ENCODE measurements around the gene FAM240A. TPM values are rescaled to one million over a fixed set of nuclear protein-coding genes. Genes with fewer than 3 reads are reported as not detected.
"Not testable (repeated sequence)": the region's sequence is repeated elsewhere in the genome, so short reads cannot be mapped to it uniquely, and the experiment has no call there.

Gene FAM240A
- not detected in 2 replicates for total RNA-seq (2014; rRNA removed; shearing (Covaris generic); ENCODE audit: low replicate concordance)

DNA sequence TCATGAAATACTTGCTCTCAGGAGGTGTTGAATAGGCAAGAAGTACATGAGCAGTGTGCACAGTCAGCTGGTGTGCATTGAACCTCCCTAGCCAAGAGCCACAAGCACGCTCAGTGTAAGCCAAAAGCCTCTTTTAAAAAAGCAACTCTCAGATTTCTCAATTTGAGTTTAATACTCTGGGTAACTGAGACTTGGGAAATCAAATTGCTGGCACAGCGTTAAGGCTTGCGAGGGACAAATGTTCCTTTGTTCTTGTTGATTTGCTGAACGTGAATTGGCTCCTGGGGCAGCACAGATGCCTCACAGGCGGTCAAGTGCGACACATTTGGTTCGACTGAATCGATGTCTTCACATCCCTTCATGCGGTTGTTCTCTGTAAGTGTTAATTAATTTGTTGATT is at the start of gene FAM240A:
Gene FAM240A, plus strand, starts transcription at position 202 of the 400 bp plus-strand sequence. Its CDS starts 159 bp downstream, at position 361.
- peak; percentile 29 for DNase-seq (ENCODE audit: low read depth)
- in situ Hi-C loops (cut with HindIII; ENCODE audit: low pct_unique_long_range_greater_than_20kb, low sequenced_read_pairs), result no loop called here

DNA sequence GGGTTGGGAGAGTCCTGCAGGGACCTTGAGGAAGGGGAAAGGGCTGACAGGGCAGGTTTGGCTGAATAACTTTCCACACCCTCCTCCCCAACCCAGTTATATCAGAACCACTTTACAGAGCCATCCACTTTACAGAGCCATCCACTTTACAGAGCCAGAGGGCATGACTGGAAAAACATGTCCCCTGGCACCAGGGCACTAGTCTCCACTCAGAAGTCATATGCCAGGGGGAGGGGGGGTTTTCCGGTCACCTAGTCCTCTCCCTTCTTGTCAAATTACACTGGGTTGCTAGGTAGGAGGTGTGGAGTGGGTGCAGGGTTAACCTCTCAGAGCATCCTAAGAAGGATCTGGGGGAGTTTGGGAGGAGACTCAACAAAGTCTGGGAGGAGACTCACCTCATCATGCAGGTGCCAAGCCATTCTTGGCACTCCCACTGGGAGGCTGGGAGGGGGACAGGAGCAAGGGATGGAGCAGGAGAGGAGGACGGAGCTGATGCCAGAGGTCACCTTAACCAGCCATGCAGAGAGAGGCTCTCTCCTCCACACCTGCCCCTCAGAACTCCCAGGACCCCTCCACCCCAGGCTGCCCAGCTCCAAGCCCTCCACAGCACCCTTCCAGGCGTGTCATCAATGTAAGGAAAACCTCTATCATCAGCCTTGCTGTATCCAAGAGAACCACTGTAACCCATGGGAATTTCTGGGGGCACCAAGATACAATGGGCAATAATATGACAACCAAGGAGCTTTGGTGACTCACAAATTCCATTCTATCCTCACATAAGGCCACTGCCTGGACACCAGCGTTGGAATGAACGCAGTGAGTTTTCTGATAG is 47.9 kb upstream of the FAM240A start:
- DNase-seq (ENCODE audit: low read depth), result no peak

DNA sequence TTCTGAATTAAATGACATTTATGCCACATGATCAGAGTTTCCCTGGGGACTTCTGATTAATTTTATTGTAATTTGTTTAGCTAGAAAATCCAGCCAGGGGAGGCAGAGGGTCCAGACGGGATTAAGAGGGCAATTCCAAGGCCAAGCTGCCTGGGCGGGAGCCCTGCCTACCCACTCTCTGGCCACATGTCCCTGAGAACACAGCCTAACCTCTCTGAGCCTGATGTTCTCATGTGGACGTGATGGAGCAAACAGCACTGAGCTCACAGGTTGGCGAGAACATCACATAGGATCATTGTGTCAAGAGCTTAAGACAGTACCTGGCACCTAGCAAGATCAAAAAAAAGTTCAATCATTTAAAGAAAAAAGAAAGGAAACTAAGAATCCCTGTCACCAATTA is 47.2 kb upstream of the FAM240A start:
- in situ Hi-C loops (cut with HindIII; ENCODE audit: low pct_unique_long_range_greater_than_20kb, low sequenced_read_pairs), result no loop called here
- DNase-seq (ENCODE audit: low read depth), result no peak

More for the DNA sequence above, 47.9 kb upstream of the FAM240A start:
- in situ Hi-C loops (cut with HindIII; ENCODE audit: low pct_unique_long_range_greater_than_20kb, low sequenced_read_pairs), result no loop called here

DNA sequence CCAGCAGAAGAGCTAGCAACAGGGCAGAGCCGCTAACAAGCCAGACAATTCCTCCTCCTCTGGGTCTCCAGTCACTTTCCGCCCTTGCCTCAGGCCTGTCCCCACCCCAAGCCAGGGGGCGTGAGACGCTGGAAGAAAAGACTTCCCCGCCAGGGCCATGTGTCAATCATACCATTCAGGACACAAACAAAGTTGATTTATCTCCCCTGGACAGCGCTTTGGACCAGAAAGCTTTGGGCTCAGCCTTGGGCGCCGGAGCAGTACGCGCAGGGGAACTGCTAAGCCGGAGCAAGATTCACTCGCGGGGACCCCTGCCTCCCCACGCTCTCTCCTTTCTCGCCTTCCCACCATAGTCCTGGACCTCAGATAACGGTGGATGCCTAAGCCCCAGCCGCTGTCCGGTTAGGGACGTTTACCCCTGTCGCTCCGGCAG is 46.7 kb upstream of the FAM240A start:
- in situ Hi-C loops (cut with HindIII; ENCODE audit: low pct_unique_long_range_greater_than_20kb, low sequenced_read_pairs), result no loop called here
- DNase-seq (ENCODE audit: low read depth), result no peak

DNA sequence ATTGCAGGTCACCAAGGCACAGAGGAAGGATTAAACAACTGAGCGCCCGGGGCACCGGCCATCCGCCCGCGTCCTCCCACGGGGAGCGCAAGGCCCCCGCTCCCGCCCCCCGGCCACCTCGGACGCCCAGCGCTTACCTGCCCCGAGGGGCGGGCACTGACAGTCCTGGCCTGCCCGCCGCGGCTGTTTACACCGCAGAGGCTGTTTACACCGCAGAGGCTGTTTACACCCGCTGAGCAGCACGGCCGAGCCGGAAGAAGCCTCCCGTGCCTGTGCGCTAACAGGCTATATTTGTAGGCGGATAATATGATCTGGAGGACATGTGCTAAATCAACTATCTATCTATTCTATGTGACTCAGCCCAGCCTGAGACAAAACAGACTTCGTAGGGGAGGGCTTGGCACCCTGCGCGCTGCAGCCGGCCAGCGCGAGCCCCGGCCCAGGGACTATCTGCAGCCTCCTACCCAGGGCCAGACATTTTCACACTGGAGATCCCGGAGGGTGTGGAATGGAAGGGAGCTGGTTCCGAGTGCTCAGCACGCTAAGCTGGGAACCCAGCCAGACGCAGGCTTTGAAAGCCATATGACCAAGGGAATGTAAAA is 46.2 kb upstream of the FAM240A start, which contains the start of gene LRRC2:
Gene LRRC2, minus strand, starts transcription at position 263 of the 602 bp plus-strand sequence. CDS start 14,711 bp downstream, outside the sequence.
- in situ Hi-C loops (cut with HindIII; ENCODE audit: low pct_unique_long_range_greater_than_20kb, low sequenced_read_pairs), result no loop called here
- no peak for DNase-seq (ENCODE audit: low read depth)

DNA sequence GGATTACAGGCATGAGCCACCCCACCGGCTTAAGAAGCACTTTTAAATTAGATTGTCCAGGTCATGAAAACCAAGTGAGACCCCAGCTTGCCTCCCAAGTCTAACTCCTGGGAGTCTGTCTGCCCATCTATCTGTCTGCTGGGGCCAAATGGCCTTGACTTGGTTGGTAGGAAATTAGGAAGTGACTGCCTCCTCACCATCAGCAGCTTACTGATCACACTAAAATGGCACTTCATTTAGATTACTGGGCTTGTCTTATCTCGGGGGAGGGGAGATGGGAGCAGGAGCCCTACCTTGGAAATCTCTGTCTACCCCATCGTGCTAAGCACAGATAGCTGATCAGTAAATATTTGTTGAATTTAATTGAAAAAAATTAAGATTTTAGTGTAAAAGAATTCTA is 40.6 kb upstream of the FAM240A start:
- DNase-seq (ENCODE audit: low read depth), result no peak
- in situ Hi-C loops (cut with HindIII; ENCODE audit: low pct_unique_long_range_greater_than_20kb, low sequenced_read_pairs), result no loop called here

DNA sequence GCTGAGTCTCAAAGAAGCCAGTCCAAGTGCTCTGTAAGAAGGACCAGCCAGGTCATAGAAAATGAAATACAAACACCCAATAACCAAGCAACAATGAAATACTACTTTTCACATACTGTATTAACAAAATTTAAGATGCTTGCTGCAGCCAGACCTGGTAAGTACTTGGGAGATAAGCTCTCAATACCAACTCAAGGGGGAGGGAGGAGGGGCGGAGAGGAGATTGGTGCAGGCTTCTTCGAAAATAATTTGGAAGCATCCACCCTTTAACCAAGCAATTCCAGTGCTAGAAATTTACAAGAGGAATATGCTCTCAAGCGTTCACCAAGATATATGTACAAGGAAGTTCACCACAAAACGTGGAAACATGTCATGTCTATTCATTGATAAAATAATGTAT is 38.6 kb upstream of the FAM240A start:
- no peak for DNase-seq (ENCODE audit: low read depth)
- in situ Hi-C loops (cut with HindIII; ENCODE audit: low pct_unique_long_range_greater_than_20kb, low sequenced_read_pairs), result no loop called here

DNA sequence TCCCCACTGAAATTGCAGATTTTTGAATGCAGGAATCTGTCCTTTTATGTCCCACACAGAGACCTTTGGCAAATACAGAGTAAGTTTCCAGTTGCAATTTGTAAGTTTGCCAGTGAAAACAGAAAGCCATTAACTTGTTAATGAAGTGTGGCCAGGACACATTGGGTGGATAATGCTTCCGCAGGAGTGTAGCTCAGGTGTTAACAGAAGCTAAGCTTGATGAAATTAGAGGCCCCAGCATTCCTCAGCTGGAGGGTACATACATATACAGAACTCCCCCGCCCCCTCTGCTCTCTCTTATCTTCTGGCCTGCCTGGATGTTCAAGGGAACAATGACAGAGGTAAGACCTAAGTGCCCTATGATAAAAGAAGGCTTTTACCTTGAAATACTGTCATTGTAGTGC is 38.1 kb upstream of the FAM240A start:
- DNase-seq (ENCODE audit: low read depth), result no peak
- in situ Hi-C loops (cut with HindIII; ENCODE audit: low pct_unique_long_range_greater_than_20kb, low sequenced_read_pairs), result no loop called here

DNA sequence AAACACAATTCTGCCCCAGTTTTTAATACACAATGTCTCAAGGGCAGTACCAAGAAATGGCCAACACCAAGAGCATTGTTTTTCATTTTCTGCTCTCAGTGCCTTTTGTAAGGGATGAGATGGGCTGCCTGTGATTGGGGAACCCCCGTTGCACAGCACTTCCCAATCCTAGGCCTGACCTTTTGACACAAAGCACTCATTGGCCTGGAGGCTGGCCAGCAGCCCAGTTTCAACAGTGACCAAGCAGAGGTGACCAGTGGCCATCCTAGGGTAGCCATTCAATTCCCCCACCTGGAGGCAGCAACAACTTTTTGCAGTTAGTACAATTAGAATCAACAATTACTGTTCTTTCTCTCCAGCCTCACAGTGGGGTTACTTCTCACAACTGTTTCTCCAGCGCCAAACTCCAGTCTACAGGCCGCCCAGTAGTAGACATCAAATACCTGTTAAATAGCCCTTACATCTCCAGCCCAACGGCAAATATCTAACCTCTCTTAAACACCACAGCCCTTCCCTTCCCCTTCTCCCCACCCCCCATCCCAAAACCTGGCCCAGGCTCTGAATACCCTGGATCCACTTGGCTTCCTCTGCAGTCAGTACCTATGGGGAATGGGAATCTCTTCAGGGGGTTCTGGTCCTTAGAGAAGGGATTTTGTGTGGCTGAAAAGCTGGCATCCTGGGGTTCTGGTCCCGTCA is 37.3 kb upstream of the FAM240A start:
- in situ Hi-C loops (cut with HindIII; ENCODE audit: low pct_unique_long_range_greater_than_20kb, low sequenced_read_pairs), result no loop called here
- no peak for DNase-seq (ENCODE audit: low read depth)

DNA sequence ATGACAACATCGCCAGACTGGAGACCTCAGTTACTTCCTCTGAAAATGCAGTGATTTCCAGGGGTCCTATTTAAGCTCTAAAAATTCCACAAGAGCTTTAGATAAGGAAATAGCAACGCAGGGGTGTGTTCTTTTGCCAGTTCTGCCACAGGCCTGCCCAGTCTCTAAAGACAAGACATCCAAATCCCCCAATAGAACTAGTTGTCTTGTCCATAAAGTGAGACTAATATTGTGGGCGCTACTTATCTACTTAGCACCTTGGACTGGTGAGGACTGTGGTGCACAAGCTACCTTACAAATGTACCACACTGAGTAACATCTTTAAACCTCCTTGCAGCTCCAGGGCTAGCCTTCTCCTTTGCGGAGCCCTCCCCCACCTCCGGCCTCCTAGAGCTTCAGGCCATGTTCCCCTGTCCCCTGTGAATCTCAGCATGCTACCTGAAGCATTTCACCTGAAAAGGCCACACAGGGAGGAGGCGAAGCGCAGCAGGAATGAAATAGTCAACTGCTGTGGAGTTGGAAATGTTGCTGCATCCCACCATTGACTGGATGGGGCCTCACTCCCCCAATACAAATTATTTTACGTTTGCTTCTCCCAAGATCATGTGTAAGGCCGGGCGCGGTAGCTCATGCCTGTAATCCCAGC is 36.6 kb upstream of the FAM240A start:
- in situ Hi-C loops (cut with HindIII; ENCODE audit: low pct_unique_long_range_greater_than_20kb, low sequenced_read_pairs), result no loop called here
- no peak for DNase-seq (ENCODE audit: low read depth)

DNA sequence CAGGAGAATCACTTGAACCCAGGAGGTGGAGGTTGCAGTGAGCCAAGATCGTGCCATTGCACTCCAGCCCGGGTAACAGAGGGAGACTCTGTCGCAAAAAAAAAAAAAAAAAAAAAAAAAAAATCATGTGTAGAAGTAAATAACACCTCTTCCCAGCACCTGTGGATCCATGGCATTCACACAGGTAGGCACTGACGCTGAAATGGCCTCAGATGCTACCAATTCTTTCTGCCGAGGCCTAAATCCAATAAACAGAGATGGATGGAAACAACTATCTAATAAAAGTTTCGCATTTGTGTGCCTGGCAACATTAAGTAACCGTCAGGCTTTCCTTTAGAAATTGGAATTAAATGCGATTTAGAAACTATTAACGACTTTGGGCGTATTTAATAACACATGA is 35.9 kb upstream of the FAM240A start:
- DNase-seq (ENCODE audit: low read depth), result no peak
- in situ Hi-C loops (cut with HindIII; ENCODE audit: low pct_unique_long_range_greater_than_20kb, low sequenced_read_pairs), result no loop called here

DNA sequence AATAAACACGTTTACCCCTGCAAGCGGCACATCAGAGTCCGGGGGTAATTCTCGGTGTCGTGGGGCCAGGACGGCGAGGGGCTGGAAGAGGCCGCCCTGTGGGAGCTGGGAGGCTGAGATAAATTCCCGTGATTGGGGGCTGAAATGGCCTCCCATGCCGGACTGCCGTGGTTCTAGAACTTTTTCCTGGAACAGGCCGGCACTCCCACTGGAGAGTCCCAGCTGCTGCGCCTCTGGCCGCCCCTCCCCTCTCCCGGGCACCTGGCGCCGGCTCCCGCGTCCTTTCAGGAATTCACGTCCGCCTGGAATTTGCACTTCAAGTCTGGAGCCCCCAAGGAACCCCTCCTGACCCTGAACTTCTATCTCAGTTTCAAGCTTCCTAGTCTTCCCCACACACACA is 35.4 kb upstream of the FAM240A start:
- in situ Hi-C loops (cut with HindIII; ENCODE audit: low pct_unique_long_range_greater_than_20kb, low sequenced_read_pairs), result no loop called here

DNA sequence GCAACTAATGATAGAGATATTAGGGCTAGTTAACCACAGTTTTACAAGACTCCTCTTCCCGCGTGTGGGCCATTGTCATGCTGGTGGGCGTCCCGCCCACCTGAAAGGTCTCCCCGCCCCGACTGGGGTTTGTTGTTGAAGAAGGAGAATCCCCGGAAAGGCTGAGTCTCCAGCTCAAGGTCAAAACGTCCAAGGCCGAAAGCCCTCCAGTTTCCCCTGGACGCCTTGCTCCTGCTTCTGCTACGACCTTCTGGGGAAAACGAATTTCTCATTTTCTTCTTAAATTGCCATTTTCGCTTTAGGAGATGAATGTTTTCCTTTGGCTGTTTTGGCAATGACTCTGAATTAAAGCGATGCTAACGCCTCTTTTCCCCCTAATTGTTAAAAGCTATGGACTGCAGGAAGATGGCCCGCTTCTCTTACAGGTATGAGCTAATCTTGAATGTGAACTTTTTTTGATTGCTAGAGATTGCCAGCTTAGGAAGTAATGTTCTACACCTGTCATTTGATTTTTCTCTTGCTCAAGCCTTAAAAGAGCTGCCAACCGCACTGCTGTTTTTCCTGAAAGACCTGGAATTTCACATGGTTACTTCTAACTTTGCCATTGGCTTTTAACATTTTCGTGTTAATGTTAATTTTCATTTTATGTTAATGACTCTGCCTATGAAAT is 34.6 kb upstream of the FAM240A start:
- DNase-seq (ENCODE audit: low read depth); in situ Hi-C loops (cut with HindIII; ENCODE audit: low pct_unique_long_range_greater_than_20kb, low sequenced_read_pairs): not testable (repeated sequence)

More for the DNA sequence above, 35.4 kb upstream of the FAM240A start:
- DNase-seq (ENCODE audit: low read depth), result no peak

DNA sequence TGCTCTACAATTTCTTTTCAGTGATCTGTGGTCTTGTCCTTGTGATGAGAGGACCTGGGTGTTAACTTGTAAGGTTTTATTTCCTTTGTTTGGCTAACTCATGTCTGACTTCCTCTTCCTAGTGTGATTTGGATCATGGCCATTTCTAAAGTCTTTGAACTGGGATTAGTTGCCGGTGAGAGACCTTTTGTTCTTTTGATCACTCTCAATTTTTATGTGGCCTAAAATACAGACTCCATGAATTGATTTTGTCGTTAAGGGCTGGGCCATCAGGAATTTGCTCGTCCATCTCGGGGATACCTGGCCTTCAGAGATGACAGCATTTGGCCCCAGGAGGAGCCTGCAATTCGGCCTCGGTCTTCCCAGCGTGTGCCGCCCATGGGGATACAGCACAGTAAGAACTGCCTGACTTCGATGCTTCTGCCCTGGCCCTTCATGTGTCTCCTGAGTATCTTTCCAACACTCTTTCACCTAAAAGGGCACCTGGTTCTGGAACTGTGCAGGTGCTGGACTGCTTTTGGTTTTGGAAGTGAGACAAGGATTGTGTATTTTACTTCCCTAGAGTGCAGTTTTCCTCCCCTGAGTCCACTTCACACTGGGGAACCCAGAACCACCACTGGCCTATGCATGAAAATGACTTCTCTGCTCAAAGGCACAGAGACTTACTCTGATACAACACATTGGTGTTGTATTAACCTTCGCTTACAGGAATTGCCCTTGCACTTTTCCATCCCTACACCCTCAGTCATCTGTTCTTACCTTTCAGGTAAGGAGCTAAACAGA is 33.2 kb upstream of the FAM240A start:
- in situ Hi-C loops (cut with HindIII; ENCODE audit: low pct_unique_long_range_greater_than_20kb, low sequenced_read_pairs), result no loop called here

DNA sequence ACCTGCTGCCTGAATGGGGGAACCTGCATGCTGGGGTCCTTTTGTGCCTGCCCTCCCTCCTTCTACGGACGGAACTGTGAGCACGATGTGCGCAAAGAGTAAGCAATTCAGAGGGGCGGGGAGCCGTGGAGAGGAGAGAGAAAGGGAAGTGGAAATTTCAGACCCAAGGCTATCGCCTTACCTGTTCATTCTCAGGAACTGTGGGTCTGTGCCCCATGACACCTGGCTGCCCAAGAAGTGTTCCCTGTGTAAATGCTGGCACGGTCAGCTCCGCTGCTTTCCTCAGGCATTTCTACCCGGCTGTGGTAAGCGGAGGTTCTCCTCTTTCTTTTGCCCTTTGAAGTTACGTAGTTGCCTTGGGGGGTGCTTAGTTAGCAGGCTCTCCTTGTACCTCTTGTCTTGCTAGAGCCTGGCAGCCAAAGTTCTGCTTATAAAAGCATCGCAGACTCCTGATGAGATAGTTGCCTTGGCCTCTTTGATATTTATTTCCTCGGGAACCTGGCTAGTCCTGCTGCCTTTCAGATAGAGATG is 32.5 kb upstream of the FAM240A start:
- DNase-seq (ENCODE audit: low read depth), result no peak
- in situ Hi-C loops (cut with HindIII; ENCODE audit: low pct_unique_long_range_greater_than_20kb, low sequenced_read_pairs), result no loop called here

More for the DNA sequence above, 33.2 kb upstream of the FAM240A start:
- DNase-seq (ENCODE audit: low read depth), result no peak

DNA sequence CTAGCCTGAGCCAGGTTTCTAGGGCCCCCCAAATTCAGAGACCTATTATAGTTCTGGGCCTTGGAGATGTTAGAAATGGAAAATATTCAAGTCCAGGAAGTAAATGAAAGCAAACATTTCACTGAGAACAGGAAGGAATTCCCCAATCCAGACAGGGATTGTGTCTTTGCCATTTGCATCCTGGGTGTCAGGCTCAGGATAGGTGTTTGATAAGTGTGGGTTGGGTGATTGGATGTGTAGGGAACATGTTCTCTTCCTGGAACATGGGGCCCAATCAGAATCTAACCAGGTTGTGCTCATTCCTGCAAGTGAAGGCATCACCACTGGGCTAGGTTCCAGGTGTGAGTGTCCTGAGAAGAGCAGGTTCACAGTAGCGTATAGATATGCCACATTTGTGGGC is 31.6 kb upstream of the FAM240A start:
- in situ Hi-C loops (cut with HindIII; ENCODE audit: low pct_unique_long_range_greater_than_20kb, low sequenced_read_pairs), result no loop called here
- DNase-seq (ENCODE audit: low read depth), result no peak

All from Caki2 (cell line).